HL-60 (cell line): Measurements from ENCODE around the gene ZNF740.
A peak's percentile ranks its signal among the peaks of the same experiment; 100 is the strongest.

Experiments
- DNase-seq, 2 experiments: peaks; one replicate each; pipeline ENCODE4 v3.0.0-alpha.2; 2010 to 2020; ENCODE audit warnings: low read depth in 1 of 2, low spot score in 1 of 2
- H3K27ac ChIP-seq: fragments of 250-450 bp; sonication (Bioruptor Pico); replicated peaks from 2 replicates; pipeline ENCODE4 v1.5.1; 2020; ENCODE audit warnings: mild to moderate bottlenecking, moderate library complexity
- H3K27me3 ChIP-seq: fragments of 250-450 bp; sonication (Bioruptor Pico); 2 replicates; pipeline ENCODE4 v1.5.1; 2021; ENCODE audit warnings: mild to moderate bottlenecking, moderate library complexity; ENCODE audit not compliant: insufficient read depth, poor library complexity, severe bottlenecking
- H3K4me3 ChIP-seq: replicated peaks from 2 replicates; pipeline ENCODE4 v1.5.1; 2011; ENCODE audit warnings: mild to moderate bottlenecking, control low read depth, low read length; ENCODE audit not compliant: insufficient read depth
- CTCF ChIP-seq: IDR thresholded peaks from one replicate; pipeline ENCODE4 v1.5.1; 2011; ENCODE audit warnings: low read length, control low read depth, inconsistent platforms; ENCODE audit not compliant: insufficient read depth
- GABPA ChIP-seq: IDR thresholded peaks from 2 replicates; pipeline ENCODE4 v1.6.1; 2012; ENCODE audit warnings: low read depth
- POLR2AphosphoS5 ChIP-seq: IDR thresholded peaks from 2 replicates; pipeline ENCODE4 v1.6.1; 2012; ENCODE audit warnings: low read depth
- REST ChIP-seq: IDR thresholded peaks from 2 replicates; pipeline ENCODE4 v1.6.1; 2012; ENCODE audit warnings: low read depth; ENCODE audit not compliant: insufficient replicate concordance
- SPI1 ChIP-seq: IDR thresholded peaks from 2 replicates; pipeline ENCODE4 v1.6.1; 2012; ENCODE audit warnings: low read depth, mild to moderate bottlenecking, borderline replicate concordance

Gene ZNF740

GRCh38 chr12:53207042-53207441, 26.5 kb downstream of the ZNF740 start, which contains the start of gene ITGB7:
ITGB7 (minus strand) TSS chr12:53207251; CDS start chr12:53200443, 6,808 bp downstream.
- peak within 1 kb of the TSS; percentile 28 for H3K4me3 ChIP-seq
- no peaks in the 10 kb centered on the region for H3K27me3 ChIP-seq
- TF ChIP-seq SPI1 (peak; percentile 77), REST (no peak), GABPA (no peak), CTCF (no peak)
- H3K27ac ChIP-seq: peak within 1 kb of the TSS; percentile 72
- peak; percentile 75 to 79 for DNase-seq

GRCh38 chr12:53208435-53208834, 27.9 kb downstream of the ZNF740 start:
- DNase-seq: no peak
- H3K27me3 ChIP-seq: no peaks in the 10 kb centered on the region
- peak overlapping the region; percentile 72 for H3K27ac ChIP-seq
- TF ChIP-seq CTCF (no peak), GABPA (no peak), POLR2AphosphoS5 (no peak), REST (no peak), SPI1 (no peak)
- H3K4me3 ChIP-seq: no peak overlapping the region

GRCh38 chr12:53208877-53209463, 28.4 kb downstream of the ZNF740 start:
- peak overlapping the region; percentile 16 for H3K4me3 ChIP-seq
- H3K27me3 ChIP-seq: no peaks in the 10 kb centered on the region
- DNase-seq: peak; percentile 61 to 80
- H3K27ac ChIP-seq: peak overlapping the region; percentile 72
- TF ChIP-seq SPI1 (peak; percentile 51; the same call in 1 of the 2 replicates), REST (no peak)
